Measurements from ENCODE around the gene NPFF. TPM values are rescaled to one million over a fixed set of nuclear protein-coding genes. Genes with fewer than 3 reads are reported as not detected.

NPFF gene
- total and polyA plus RNA-seq, 8 donors = 0.65 to 1.1 (median 0.94) TPM; not detected in 3

DNA sequence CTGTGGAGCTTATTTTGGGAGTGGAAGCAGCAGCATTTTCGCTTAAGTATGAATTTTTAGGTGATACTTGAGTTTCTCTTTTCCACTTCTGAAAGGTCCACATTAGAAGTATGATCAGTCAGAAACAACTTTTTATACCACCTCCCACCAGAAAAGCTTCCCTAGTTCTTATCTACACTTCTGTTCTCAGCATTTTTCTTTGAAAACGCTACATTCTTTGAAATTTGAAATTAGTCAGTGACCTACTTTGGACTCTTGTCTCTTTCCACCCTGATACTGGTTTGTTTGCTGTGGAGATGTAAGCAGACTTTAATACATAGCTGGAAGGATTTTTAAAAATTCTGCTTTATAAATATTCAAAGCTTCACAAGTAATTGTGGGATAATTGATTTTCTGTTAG lies 33.2 kb downstream of the NPFF start:
- Histone ChIP-seq H3K27ac (peak overlapping the region in 1 of 2 donors; percentile 18), H3K4me3 (no peak overlapping the region), H3K36me3 (peaks cover 0 to 100% of the 10 kb centered on the region in 2 donors), H3K27me3 (no peaks in the 10 kb centered on the region), H3K9me3 (no peaks in the 10 kb centered on the region), H3K4me1 (peaks cover 13 to 39% of the 10 kb centered on the region in 2 donors)
- TF ChIP-seq, protein P1, sequence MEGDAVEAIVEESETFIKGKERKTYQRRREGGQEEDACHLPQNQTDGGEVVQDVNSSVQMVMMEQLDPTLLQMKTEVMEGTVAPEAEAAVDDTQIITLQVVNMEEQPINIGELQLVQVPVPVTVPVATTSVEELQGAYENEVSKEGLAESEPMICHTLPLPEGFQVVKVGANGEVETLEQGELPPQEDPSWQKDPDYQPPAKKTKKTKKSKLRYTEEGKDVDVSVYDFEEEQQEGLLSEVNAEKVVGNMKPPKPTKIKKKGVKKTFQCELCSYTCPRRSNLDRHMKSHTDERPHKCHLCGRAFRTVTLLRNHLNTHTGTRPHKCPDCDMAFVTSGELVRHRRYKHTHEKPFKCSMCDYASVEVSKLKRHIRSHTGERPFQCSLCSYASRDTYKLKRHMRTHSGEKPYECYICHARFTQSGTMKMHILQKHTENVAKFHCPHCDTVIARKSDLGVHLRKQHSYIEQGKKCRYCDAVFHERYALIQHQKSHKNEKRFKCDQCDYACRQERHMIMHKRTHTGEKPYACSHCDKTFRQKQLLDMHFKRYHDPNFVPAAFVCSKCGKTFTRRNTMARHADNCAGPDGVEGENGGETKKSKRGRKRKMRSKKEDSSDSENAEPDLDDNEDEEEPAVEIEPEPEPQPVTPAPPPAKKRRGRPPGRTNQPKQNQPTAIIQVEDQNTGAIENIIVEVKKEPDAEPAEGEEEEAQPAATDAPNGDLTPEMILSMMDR (IDR thresholded peaks at IDR 0.05) = no peak
- DNase-seq = no peak
- intact Hi-C loops (cut with DNase I) = no loop called here
- ATAC-seq = no peak

DNA sequence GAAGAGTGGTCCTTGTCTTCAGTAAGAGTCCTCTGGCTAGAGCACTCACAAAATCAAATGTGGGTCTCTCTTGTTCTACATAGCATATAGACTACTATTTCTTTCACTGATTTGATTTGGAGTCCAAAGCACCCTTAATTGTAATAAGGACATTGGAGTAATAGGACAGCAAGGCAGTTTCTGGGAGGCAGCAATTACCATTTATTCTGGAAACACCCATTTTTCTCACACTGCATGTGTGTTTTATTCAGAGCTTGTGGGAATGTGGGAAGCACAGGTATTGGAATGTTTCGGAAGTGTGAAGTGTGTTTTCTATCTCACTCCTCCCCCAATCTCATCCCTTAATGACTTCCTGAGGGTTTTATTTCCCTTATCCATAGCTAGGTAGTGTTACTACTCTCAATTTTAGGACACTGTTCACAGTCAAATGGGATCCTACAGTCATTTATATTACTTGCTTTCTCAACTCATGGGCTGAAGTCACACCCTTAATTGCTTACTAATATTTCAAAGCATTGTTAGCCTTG lies 35.2 kb downstream of the NPFF start:
- Histone ChIP-seq H3K4me3 (no peak overlapping the region), H3K27ac (peak overlapping the region in 1 of 2 donors; percentile 0), H3K9me3 (no peaks in the 10 kb centered on the region), H3K27me3 (no peaks in the 10 kb centered on the region), H3K36me3 (peaks cover 0 to 100% of the 10 kb centered on the region in 2 donors), H3K4me1 (peaks cover 13 to 28% of the 10 kb centered on the region in 2 donors)
- ATAC-seq (no peak), DNase-seq (no peak)
- intact Hi-C loops (cut with DNase I) = no loop called here
- TF ChIP-seq, protein P1 (IDR thresholded peaks at IDR 0.05) = no peak

DNA sequence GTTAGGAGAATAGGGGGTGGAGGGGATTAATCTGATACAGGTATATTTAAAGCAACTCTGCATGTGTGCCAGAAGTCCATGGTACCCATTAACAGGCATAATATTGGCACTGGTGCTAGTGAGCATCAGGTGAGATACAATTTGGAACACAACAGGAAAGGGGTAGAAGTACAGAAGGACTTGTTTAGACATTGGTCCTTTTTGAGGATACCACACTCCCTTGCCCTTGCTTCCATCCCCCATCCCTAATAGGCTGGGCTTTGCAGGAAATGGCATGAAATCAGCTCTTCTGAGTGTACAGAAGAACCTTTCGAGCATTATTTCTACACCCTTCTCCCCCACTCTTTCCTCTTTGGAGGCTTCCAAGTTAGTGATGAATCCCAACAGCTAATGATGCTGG lies 39.0 kb downstream of the NPFF start:
- Histone ChIP-seq H3K27me3 (no peaks in the 10 kb centered on the region), H3K9me3 (no peaks in the 10 kb centered on the region), H3K4me1 (peaks cover 10 to 16% of the 10 kb centered on the region in 2 donors), H3K36me3 (peaks cover 0 to 100% of the 10 kb centered on the region in 2 donors), H3K27ac (no peak overlapping the region), H3K4me3 (no peak overlapping the region)
- intact Hi-C loops (cut with DNase I) = no loop called here
- ATAC-seq = no peak
- TF ChIP-seq, protein P1 (IDR thresholded peaks at IDR 0.05) = no peak
- DNase-seq = no peak

DNA sequence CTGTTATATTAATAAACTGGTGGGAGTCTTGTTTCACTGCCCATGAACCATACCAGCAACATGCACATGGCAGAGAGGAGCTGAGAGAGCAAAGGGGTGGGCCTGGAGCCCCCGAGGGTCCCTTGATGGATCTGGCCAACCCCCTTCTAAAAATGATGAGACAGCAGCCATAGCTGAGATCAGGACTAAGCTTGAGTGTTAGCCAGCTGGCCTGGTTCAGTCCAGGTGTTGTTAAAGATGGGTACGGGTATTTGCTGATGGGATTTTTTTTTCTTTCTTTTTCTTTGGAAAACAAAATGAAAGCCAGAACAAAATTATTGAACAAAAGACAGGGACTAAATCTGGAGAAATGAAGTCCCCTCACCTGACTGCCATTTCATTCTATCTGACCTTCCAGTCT lies 39.4 kb downstream of the NPFF start:
- Histone ChIP-seq H3K27me3 (no peaks in the 10 kb centered on the region), H3K4me3 (no peak overlapping the region), H3K9me3 (no peaks in the 10 kb centered on the region), H3K4me1 (peaks cover 8 to 20% of the 10 kb centered on the region in 2 donors), H3K27ac (no peak overlapping the region), H3K36me3 (peaks cover 0 to 100% of the 10 kb centered on the region in 2 donors)
- intact Hi-C loops (cut with DNase I) = no loop called here
- no peak for DNase-seq
- ATAC-seq = no peak
- TF ChIP-seq, protein P1 (IDR thresholded peaks at IDR 0.05) = no peak

DNA sequence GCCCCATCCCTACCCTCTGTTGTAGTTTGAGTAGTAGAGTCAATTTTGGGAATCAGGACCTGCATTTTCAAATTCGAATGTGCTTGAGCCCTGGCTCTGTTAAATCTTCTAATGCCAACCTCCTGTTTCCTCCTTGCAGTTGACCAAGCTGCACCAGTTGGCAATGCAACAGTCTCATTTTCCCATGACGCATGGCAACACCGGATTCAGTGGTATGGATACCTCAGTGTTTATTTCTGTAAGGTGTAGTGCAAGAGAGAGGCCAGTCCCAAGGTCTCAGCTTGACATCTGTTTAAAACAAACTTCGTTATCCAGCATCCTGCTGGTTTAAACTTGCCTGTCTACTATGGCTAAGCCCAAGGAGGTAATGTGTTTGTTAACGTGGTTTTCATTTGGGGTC lies 40.2 kb downstream of the NPFF start:
- Histone ChIP-seq H3K27ac (no peak overlapping the region), H3K27me3 (no peaks in the 10 kb centered on the region), H3K4me3 (no peak overlapping the region), H3K9me3 (no peaks in the 10 kb centered on the region), H3K36me3 (peaks cover 4 to 100% of the 10 kb centered on the region in 2 donors), H3K4me1 (peaks cover 2 to 17% of the 10 kb centered on the region in 2 donors)
- no peak for ATAC-seq
- TF ChIP-seq, protein P1 (IDR thresholded peaks at IDR 0.05) = no peak
- intact Hi-C loops (cut with DNase I) = no loop called here
- no peak for DNase-seq
